Left lung (tissue), 10 donors: ENCODE measurements around the gene ENDOU. TPM values are rescaled to one million over a fixed set of nuclear protein-coding genes. Genes with fewer than 3 reads are reported as not detected.

Experiments
- ATAC-seq: fragments of 200-7000 bp; cut with Tn5 transposase; one replicate; pipeline ENCODE4 v1.9.1; 2020; ENCODE audit warnings: moderate library complexity
- DNase-seq, 4 donors: peaks; one replicate each; pipeline ENCODE4 v3.0.0-alpha.2; 2013 to 2020
- H3K27ac ChIP-seq, 2 donors: fragments of 200-600 bp; sonication (generic) in 1 of 2; one replicate each; pipeline versions ENCODE4 v1.5.0 to v1.8.0; 2020 to 2021
- H3K27me3 ChIP-seq, 2 donors: fragments of 200-600 bp; sonication (generic) in 1 of 2; one replicate each; pipeline versions ENCODE4 v1.5.0 to v1.8.0; 2020 to 2021
- H3K36me3 ChIP-seq, 2 donors: fragments of 200-600 bp; sonication (generic) in 1 of 2; one replicate each; pipeline versions ENCODE4 v1.5.0 to v1.8.0; 2020 to 2021
- H3K4me1 ChIP-seq, 2 donors: fragments of 200-600 bp; one replicate each; pipeline ENCODE4 v1.8.0; 2021
- H3K4me3 ChIP-seq, 2 donors: fragments of 200-600 bp; sonication (generic) in 1 of 2; one replicate each; pipeline versions ENCODE4 v1.5.0 to v1.8.0; 2020 to 2021; ENCODE audit warnings: mild to moderate bottlenecking in 1 of 2
- H3K9me3 ChIP-seq, 2 donors: fragments of 200-600 bp; sonication (generic) in 1 of 2; one replicate each; pipeline versions ENCODE4 v1.5.0 to v1.8.0; 2020 to 2021
- CTCF ChIP-seq, 2 donors: fragments of 200-600 bp; sonication (generic) in 1 of 2; IDR thresholded peaks; one replicate each; pipeline versions ENCODE4 v1.5.0 to v1.8.0; 2021; ENCODE audit warnings: antibody characterized with exemption in 2 of 2
- intact Hi-C, 2 donors: fragments of 100-400 bp; cut with DNase I; formaldehyde crosslinking; loops; one replicate each; pipeline versions ENCODE4 v1.11.2 to v1.14.2; 2022
- polyA plus RNA-seq, 6 donors: library from polyadenylated mRNA; unstranded; fragments of 120-200 nt; gene quantifications; one replicate each; pipeline ENCODE4 v1.2.1, GENCODE V29; 2013; ENCODE audit not compliant: insufficient read length in 6 of 6
- total RNA-seq, 2 donors: library from RNA; stranded (reverse); fragmentation: NEBNext Ultra II Directional; extraction: Animal tissue kit (Norgen Biotek cat#: 25700); gene quantifications; one replicate each; pipeline ENCODE4 v1.2.1, GENCODE V29; 2021
- donor health status: DM: no; HTN: yes; CAD: no.
- donor health status: DM: no; HTN: no; CAD: no.

Gene ENDOU
- total and polyA plus RNA-seq, 8 donors: 0.14 to 0.58 (median 0.30) TPM; not detected in 2

- ATAC-seq: no peak
- no peak for TF ChIP-seq CTCF (IDR thresholded peaks at IDR 0.05)
- Histone ChIP-seq H3K9me3 (no peaks in the 10 kb centered on the region), H3K4me1 (peaks cover 8 to 28% of the 10 kb centered on the region in 2 donors), H3K27ac (peak overlapping the region in 1 of 2 donors; percentile 34), H3K27me3 (no peaks in the 10 kb centered on the region), H3K4me3 (no peak overlapping the region), H3K36me3 (no peaks in the 10 kb centered on the region)
- no peak for DNase-seq
- intact Hi-C loops: loop anchor here in 1 of 2 donors (10.0 kb wide), 1 partner anchor 65 kb away; no protein-coding TSS in a partner anchor
Observed at GRCh38 chr12:47769234-47770085, 44.2 kb upstream of the ENDOU start.

DNA sequence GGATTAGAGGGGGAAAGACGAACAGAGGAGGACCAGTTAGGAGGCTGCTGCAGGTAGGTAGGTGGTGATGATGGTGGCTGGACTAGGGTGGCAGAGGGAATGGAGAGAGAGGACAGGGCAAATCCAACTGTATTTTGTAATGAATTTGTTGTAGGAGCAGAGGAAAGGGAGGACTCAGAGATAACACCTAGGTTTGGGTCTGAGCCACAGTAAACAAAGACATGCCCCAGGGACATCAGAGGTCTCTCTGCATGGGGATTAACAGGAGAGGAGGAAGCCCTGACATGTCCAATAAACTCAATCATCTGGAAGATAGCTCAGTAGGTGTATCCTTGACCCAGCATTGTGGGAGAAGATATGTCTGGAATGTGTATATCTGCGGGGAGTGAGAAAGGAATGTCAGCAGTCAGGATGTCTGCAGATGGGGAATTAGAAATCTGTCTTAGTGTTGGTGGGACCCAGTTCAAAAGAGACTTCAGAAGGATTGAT, 43.1 kb upstream of the ENDOU start:
- Histone ChIP-seq H3K36me3 (no peaks in the 10 kb centered on the region), H3K4me1 (peaks cover 0 to 17% of the 10 kb centered on the region in 2 donors), H3K27ac (no peak overlapping the region), H3K27me3 (no peaks in the 10 kb centered on the region), H3K9me3 (no peaks in the 10 kb centered on the region), H3K4me3 (no peak overlapping the region)
- TF ChIP-seq CTCF (IDR thresholded peaks at IDR 0.05): no peak
- ATAC-seq (no peak), DNase-seq (no peak)
- intact Hi-C loops: no loop called here

DNA sequence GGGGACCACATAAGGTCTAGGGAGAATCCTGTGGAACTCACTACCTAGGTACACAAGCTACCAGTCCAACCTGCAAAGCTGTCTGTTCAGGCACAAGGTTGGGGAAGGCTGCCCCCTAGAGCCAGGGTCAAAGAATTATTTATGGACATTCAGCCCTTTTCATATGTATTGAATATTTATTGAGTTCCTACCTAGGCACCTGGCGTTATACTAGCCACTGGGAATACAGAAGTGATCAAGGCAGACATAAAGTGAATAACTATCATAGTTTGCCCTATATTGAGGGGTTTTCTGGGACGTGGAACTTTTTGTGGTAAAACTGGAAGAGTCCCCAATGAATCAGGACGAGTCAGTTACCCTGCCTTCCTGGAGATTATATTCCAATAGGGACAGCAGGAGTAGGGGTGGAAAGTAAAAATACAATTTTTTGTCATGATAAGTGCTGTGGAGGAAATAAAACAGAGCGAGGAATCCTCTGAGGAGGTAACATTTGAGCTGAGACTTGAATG, 42.0 kb upstream of the ENDOU start:
- Histone ChIP-seq H3K4me3 (no peak overlapping the region), H3K36me3 (no peaks in the 10 kb centered on the region), H3K27me3 (no peaks in the 10 kb centered on the region), H3K9me3 (no peaks in the 10 kb centered on the region), H3K4me1 (peaks cover 0 to 11% of the 10 kb centered on the region in 2 donors), H3K27ac (no peak overlapping the region)
- TF ChIP-seq CTCF (IDR thresholded peaks at IDR 0.05): peak; percentile 27 to 62
- peak in 1 of 4 donors; percentile 47 for DNase-seq
- intact Hi-C loops: no loop called here
- peak; percentile 65 for ATAC-seq

DNA sequence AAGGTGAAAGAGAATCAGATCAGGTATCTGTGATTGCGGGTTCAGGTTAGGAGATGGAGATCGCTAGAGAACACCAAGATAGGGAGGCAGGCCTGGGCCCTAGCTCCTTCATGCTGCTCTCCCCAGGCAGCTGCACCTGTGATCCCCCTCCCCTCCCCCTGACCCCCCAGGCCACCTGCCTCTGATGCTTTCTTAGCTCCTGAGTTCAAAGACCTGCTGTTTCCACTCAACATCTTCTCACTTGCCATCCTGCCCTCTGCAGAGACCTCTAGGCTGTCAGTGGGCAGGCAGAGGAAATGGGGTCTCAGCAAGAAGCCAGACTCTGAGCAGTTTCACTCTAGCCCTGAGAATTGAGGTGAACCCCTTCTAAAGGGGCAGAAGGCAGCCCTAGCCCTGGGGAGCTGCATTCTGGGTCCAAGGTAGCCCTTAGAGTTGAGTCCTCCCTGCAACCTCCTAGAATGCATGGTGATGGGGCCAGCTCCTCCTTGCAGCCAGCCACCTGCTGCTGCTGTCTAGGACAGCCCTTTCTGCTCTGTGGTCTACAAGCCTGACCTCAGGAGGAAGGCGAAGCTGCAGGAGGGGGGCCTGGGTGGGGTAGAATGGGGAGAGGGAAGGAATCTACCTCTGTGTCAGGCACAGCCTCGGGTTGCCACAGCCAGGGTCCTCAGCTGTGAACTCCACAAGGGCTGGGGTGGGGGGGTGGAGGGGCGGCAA, 41.4 kb upstream of the ENDOU start:
- Histone ChIP-seq H3K4me3 (no peak overlapping the region), H3K27me3 (no peaks in the 10 kb centered on the region), H3K9me3 (no peaks in the 10 kb centered on the region), H3K27ac (no peak overlapping the region), H3K4me1 (peaks cover 0 to 11% of the 10 kb centered on the region in 2 donors), H3K36me3 (no peaks in the 10 kb centered on the region)
- no peak for DNase-seq
- no peak for ATAC-seq
- intact Hi-C loops: no loop called here
- no peak for TF ChIP-seq CTCF (IDR thresholded peaks at IDR 0.05)
